ENCODE measurements around the gene EDARADD. TPM values are rescaled to one million over a fixed set of nuclear protein-coding genes. Genes with fewer than 3 reads are reported as not detected.

The EDARADD gene
- total and polyA plus RNA-seq, 2 of the 8 experiments (the other 6 are each of a cell fraction or from before 2014, with no cell fraction given), result 3.4 to 6.1 TPM

DNA sequence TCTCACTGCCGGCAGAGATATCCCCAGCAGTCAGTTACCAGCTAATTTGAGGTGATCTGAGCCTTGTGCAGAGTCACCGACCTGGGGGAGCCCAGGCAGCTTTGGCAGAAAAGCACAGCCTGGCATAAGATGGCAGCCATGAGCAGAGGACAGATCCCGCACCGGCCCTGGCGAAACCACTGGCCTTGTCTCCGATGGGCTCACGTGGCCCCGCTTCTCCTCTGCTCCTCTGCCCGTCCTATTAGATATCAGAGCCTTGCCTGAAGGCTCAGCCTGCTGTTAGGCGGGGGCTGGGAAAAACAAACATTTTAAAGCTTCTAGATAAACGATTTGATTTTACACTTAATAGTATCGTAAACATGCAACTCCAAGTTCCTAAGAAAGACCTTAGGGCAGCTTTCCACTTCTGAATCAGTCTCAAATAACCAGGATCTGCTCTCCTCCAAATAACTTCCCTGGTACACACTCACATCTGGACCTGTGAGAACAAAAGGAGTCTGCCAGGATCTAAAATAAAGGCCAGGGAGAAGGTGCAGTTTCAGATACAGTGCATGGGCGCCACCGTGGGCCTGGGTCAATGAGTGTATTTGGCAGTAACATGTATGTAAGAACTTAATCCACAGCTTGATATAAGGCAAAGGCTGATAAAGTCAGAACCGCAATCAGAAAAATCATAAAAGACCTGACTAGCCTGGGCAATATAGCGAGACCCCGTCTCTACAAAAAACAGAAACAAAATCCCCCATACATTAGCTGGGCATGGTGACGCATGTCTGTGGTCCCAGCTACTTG lies 10.0 kb downstream of the EDARADD start (continued):
- TF ChIP-seq SAP30 (IDR thresholded peaks at IDR 0.05; ENCODE audit: insufficient read depth, insufficient replicate concordance, low read length), result no peak
